Endothelial cell of umbilical vein (primary cell): ENCODE data around the gene CRELD2. TPM values are rescaled to one million over a fixed set of nuclear protein-coding genes. Genes with fewer than 3 reads are reported as not detected.

Experiments
- BruUV-seq: library from RNA; stranded (reverse); fragments of 400-500 nt; replicated peaks from 2 replicates; lab custom pipeline; 2021; lab: Mats Ljungman, UMichigan
- CTCF ChIA-PET: fragments of 300-600, 350-600 bp; sonication (Branson Sonifier 250); formaldehyde crosslinking; loops from one replicate; lab custom pipeline; 2021; ENCODE audit warnings: antibody characterized with exemption, inconsistent platforms; lab: Charles Lee
- POLR2A ChIA-PET: fragments of 300-600, 350-600 bp; sonication (Branson Sonifier 250); formaldehyde crosslinking; loops from one replicate; lab custom pipeline; 2021; ENCODE audit warnings: antibody characterized with exemption, inconsistent platforms; lab: Charles Lee
- DNase-seq: peaks from one replicate; pipeline ENCODE4 v3.0.0-alpha.2; 2011; ENCODE audit warnings: low read depth, low spot score
- FAIRE-seq: peaks from 2 replicates; lab custom pipeline; 2011; peaks lifted over from hg19 to GRCh38; lab: Jason Lieb, UNC
- H2AFZ ChIP-seq: 2 replicates; pipeline ENCODE4 v1.6.0; 2012; ENCODE audit warnings: low read depth, low read length, control low read depth, inconsistent platforms
- H3K27ac ChIP-seq: 2 replicates; pipeline ENCODE4 v1.5.1; 2011; ENCODE audit warnings: low read depth, mild to moderate bottlenecking, control low read depth, low read length, moderate library complexity; ENCODE audit not compliant: insufficient read depth
- H3K27me3 ChIP-seq, 2 experiments: 2 replicates each; pipeline versions ENCODE4 v1.6.0 to v1.6.1; 2011; ENCODE audit warnings: low read length in 2 of 2, mixed read lengths in 1 of 2; ENCODE audit not compliant: control insufficient read depth in 2 of 2, insufficient read depth in 2 of 2
- H3K36me3 ChIP-seq, 2 experiments: 2 replicates in 1 of 2; 3 replicates in 1 of 2; pipeline ENCODE4 v1.5.1; 2011; ENCODE audit warnings: low read length in 2 of 2, mild to moderate bottlenecking in 1 of 2, moderate library complexity in 1 of 2; ENCODE audit not compliant: control insufficient read depth in 2 of 2, insufficient read depth in 2 of 2; ENCODE audit errors: extremely low read depth in 1 of 2
- H3K4me1 ChIP-seq: 3 replicates; pipeline ENCODE4 v1.5.1; 2011; ENCODE audit warnings: mild to moderate bottlenecking, low read length; ENCODE audit not compliant: control insufficient read depth, insufficient read depth; ENCODE audit errors: extremely low read depth
- H3K4me2 ChIP-seq: 2 replicates; pipeline ENCODE4 v1.6.1; 2011; ENCODE audit warnings: low read length, control low read depth, mixed read lengths; ENCODE audit not compliant: insufficient read depth
- H3K4me3 ChIP-seq, 3 experiments: fragments of 200-600 bp in 1 of 3; sonication (generic), shearing (Covaris generic) in 1 of 3; replicated peaks in 1 of 3; 2 replicates each; pipeline ENCODE4 v1.5.1; 2011 to 2016; ENCODE audit warnings: control low read depth in 3 of 3, low read length in 3 of 3, mild to moderate bottlenecking in 2 of 3, inconsistent platforms in 1 of 3, low read depth in 1 of 3, moderate library complexity in 1 of 3; ENCODE audit not compliant: insufficient read depth in 1 of 3
- H3K79me2 ChIP-seq: 2 replicates; pipeline ENCODE4 v1.6.0; 2012; ENCODE audit warnings: low read length, inconsistent platforms; ENCODE audit not compliant: control insufficient read depth, insufficient read depth
- H3K9ac ChIP-seq: replicated peaks from 2 replicates; pipeline ENCODE3; 2011; ENCODE audit warnings: low read length, control low read depth; ENCODE audit not compliant: insufficient read depth; ENCODE audit errors: extremely low read depth
- H3K9me1 ChIP-seq: replicated peaks from 3 replicates; pipeline ENCODE4 v1.6.0; 2011; ENCODE audit warnings: mild to moderate bottlenecking, low read length; ENCODE audit not compliant: control insufficient read depth, insufficient read depth; ENCODE audit errors: extremely low read depth
- H3K9me3 ChIP-seq: replicated peaks from 2 replicates; pipeline ENCODE4 v1.5.1; 2012; ENCODE audit warnings: low read length, inconsistent platforms; ENCODE audit not compliant: control insufficient read depth, insufficient read depth
- H4K20me1 ChIP-seq: replicated peaks from 2 replicates; pipeline ENCODE3; 2011; ENCODE audit warnings: mild to moderate bottlenecking, low read length; ENCODE audit not compliant: control insufficient read depth, insufficient read depth; ENCODE audit errors: extremely low read depth
- CTCF ChIP-seq, 2 donors: IDR thresholded peaks; 1 replicate in 1 of 2; 2 replicates in 1 of 2; pipeline ENCODE4 v1.5.1; 2011; ENCODE audit warnings: low read length in 2 of 2, mild to moderate bottlenecking in 2 of 2, moderate library complexity in 2 of 2, control low read depth in 1 of 2, inconsistent platforms in 1 of 2, low read depth in 1 of 2; ENCODE audit not compliant: insufficient read depth in 1 of 2; ENCODE audit errors: extremely low read depth in 1 of 2
- EZH2 ChIP-seq: IDR thresholded peaks from 2 replicates; pipeline ENCODE4 v1.6.1; 2012; ENCODE audit warnings: borderline replicate concordance, low read depth, mild to moderate bottlenecking, moderate library complexity, low read length, inconsistent platforms; ENCODE audit not compliant: severe bottlenecking
- FOS ChIP-seq: IDR thresholded peaks from 2 replicates; pipeline ENCODE4 v1.6.1; 2011; ENCODE audit warnings: mild to moderate bottlenecking, low read length, moderate library complexity, borderline replicate concordance; ENCODE audit not compliant: insufficient read depth
- GATA2 ChIP-seq: IDR thresholded peaks from 2 replicates; pipeline ENCODE4 v1.7.0; 2011; ENCODE audit warnings: low read depth, mild to moderate bottlenecking, moderate library complexity, mixed read lengths, low read length; ENCODE audit not compliant: insufficient read length, insufficient read depth
- JUN ChIP-seq: IDR thresholded peaks from 2 replicates; pipeline ENCODE4 v1.6.1; 2011; ENCODE audit warnings: borderline replicate concordance, low read depth; ENCODE audit not compliant: insufficient read length, insufficient read depth
- MAX ChIP-seq: IDR thresholded peaks from 2 replicates; pipeline ENCODE4 v1.6.1; 2011; ENCODE audit not compliant: insufficient read depth, insufficient read length
- MYC ChIP-seq: IDR thresholded peaks from one replicate; pipeline ENCODE4 v1.6.1; 2011; ENCODE audit warnings: mild to moderate bottlenecking, low read depth, low read length
- POLR2A ChIP-seq: IDR thresholded peaks from 2 replicates; pipeline ENCODE4 v1.6.1; 2012; ENCODE audit warnings: low read depth, mild to moderate bottlenecking, control low read depth, low read length
- POLR2AphosphoS5 ChIP-seq: IDR thresholded peaks from 2 replicates; pipeline ENCODE4 v1.6.1; 2012; ENCODE audit warnings: low read depth, mild to moderate bottlenecking, control low read depth, low read length, moderate library complexity; ENCODE audit not compliant: insufficient read depth
- dilution Hi-C: fragments of 300-500 bp; cut with MboI; formaldehyde crosslinking; loops from one replicate; pipeline ENCODE4 v1.15.0; 2019; ENCODE audit warnings: low sequenced_read_pairs; ENCODE audit not compliant: extremely low pct_ligation_motif_present
- intact Hi-C: fragments of 100-400 bp; cut with micrococcal nuclease; formaldehyde crosslinking; loops from one replicate; pipeline ENCODE4 v1.10.0; 2022
- polyA plus RNA-seq, 4 experiments: library from polyadenylated mRNA; depleted of rRNA in 3 of 4; stranded (reverse) in 3 of 4; unstranded in 1 of 4; fragments of >200 nt; gene quantifications; 2 replicates each; pipeline versions ENCODE4 v1.2.1 to v1.2.3, GENCODE V29; 2011 to 2012; ENCODE audit warnings: missing spikeins in 1 of 4
- total RNA-seq: library from RNA; stranded (reverse); gene quantifications from 2 replicates; pipeline ENCODE4 v1.2.3, GENCODE V29; 2021

CRELD2 gene
- total and polyA plus RNA-seq, 2 donors (not counting 3 experiments of a cell fraction or from before 2014, with no cell fraction given): 71.0 to 86.3 TPM

- ChIA-PET POLR2A (no interaction called here), CTCF (no interaction called here)
- Histone ChIP-seq H3K9me1 (no peaks in the 10 kb centered on the region), H3K79me2 (peaks cover 83% of the 10 kb centered on the region), H3K4me3 (no peak overlapping the region), H3K27ac (no peak overlapping the region), H3K9ac (no peak overlapping the region), H3K9me3 (no peaks in the 10 kb centered on the region), H4K20me1 (no peaks in the 10 kb centered on the region), H3K4me2 (no peak overlapping the region), H3K27me3 (no peaks in the 10 kb centered on the region), H2AFZ (no peak overlapping the region), H3K4me1 (peaks cover 13% of the 10 kb centered on the region), H3K36me3 (no peaks in the 10 kb centered on the region)
- no TSS peak for BruUV-seq
- dilution Hi-C loops: no loop called here
- TF ChIP-seq JUN (no peak), MYC (no peak), FOS (no peak), MAX (no peak), POLR2AphosphoS5 (no peak), EZH2 (no peak), POLR2A (no peak), CTCF (IDR thresholded peaks at IDR 0.05; ENCODE audit: extremely low read depth in 1 of 2, insufficient read depth in 1 of 2, low read depth in 1 of 2, low read length in 2 of 2) (no peak), GATA2 (no peak)
- DNase-seq (no peak), FAIRE-seq (no peak)
- intact Hi-C loops: no loop called here
Measured at GRCh38 chr22:49877642-49878041, 40.8 kb upstream of the CRELD2 start.
